Measurements from ENCODE around the gene RAB27A. TPM values are rescaled to one million over a fixed set of nuclear protein-coding genes. Genes with fewer than 3 reads are reported as not detected.

Gene RAB27A
- total RNA-seq, 1 donor from 2014 or later, result 98.6 TPM

DNA sequence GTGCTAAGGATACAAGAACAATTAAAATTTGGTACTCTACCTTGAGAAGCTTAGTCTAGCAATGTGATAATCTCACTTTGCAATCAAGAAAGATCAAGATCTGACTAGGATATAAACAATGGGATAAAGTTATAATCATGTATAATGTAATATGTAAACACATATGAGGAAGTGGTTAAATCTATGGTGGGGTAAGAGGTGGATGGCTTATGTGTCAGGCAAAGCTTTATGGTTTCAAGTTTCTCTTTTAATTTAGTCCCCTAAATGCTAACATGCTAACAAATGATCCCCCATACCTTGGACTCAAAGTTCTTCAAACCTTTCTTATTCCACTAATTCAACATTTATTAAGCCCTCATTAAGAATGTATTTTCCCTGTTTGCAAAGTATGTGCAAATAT, 95.4 kb downstream of the RAB27A start:
- peaks cover 14% of the 10 kb centered on the region for H3K4me1 Mint-ChIP-seq (ENCODE audit: low read depth)
- H3K27ac Mint-ChIP-seq, result no peak overlapping the region
- H3K9me3 Mint-ChIP-seq, result peaks cover 3% of the 10 kb centered on the region
- H3K36me3 Mint-ChIP-seq (ENCODE audit: low read depth), result peaks cover 37% of the 10 kb centered on the region
- DNase-seq (ENCODE audit: low spot score), result no peak
- intact Hi-C loops (cut with micrococcal nuclease), result loop anchor here (10.0 kb wide), 1 partner anchor 801 kb away; the partner anchor contains the start of gene NEDD4
- no peaks in the 10 kb centered on the region for H3K27me3 Mint-ChIP-seq (ENCODE audit: insufficient read depth)
- no peak overlapping the region for H3K4me3 Mint-ChIP-seq

- DNase-seq (ENCODE audit: low spot score), result no peak
- Mint-ChIP-seq H3K4me1 (ENCODE audit: low read depth) (peaks cover 51% of the 10 kb centered on the region), H3K27me3 (ENCODE audit: insufficient read depth) (no peaks in the 10 kb centered on the region), H3K4me3 (no peak overlapping the region), H3K36me3 (ENCODE audit: low read depth) (peaks cover 65% of the 10 kb centered on the region), H3K9me3 (no peaks in the 10 kb centered on the region), H3K27ac (no peak overlapping the region)
- intact Hi-C loops (cut with micrococcal nuclease), result no loop called here
Observed at GRCh38 chr15:55186331-55186730, 103.3 kb downstream of the RAB27A start.

DNA sequence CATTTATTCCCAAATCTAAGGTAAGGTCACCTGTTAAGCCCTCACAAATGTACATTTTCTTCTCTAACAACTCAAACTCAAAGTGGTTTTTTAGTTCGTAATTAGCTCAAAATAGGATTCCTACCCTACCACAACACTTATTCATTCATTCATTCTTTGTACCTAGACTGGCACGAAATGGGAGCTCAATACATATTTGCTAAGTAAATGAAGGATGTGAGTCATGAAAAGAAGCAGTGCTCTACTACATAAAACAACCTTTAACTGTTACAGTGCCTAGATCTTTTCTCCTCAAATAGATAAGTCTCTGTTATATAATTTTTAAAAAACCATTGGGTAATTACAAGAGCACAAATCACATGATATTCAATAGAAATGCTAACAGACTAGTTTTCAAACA, 105.9 kb downstream of the RAB27A start:
- no peak overlapping the region for H3K27ac Mint-ChIP-seq
- no peak overlapping the region for H3K4me3 Mint-ChIP-seq
- no peaks in the 10 kb centered on the region for H3K9me3 Mint-ChIP-seq
- DNase-seq (ENCODE audit: low spot score), result no peak
- peaks cover 58% of the 10 kb centered on the region for H3K36me3 Mint-ChIP-seq (ENCODE audit: low read depth)
- no peaks in the 10 kb centered on the region for H3K27me3 Mint-ChIP-seq (ENCODE audit: insufficient read depth)
- peaks cover 41% of the 10 kb centered on the region for H3K4me1 Mint-ChIP-seq (ENCODE audit: low read depth)
- intact Hi-C loops (cut with micrococcal nuclease), result no loop called here

DNA sequence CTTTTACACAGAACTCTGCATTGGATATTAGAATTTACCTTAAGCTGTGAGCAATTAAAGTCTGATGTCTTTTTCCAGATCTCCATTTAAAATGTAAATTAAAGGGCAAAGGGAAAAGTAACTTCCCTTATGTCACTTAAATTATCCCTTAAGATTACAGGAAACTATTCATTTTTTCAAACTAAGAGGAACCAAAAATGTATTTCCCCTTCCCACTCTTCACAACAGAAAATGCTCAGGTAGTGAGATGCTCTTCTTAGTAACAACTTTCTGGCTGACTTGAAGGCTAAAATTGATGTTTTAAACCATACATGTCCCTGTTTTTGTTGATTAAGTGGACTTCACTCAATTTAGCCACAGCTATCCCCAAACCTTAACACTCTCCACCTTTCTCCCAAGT, 110.5 kb downstream of the RAB27A start:
- Mint-ChIP-seq H3K9me3 (no peaks in the 10 kb centered on the region), H3K4me3 (no peak overlapping the region), H3K27ac (no peak overlapping the region), H3K4me1 (ENCODE audit: low read depth) (peaks cover 5% of the 10 kb centered on the region), H3K27me3 (ENCODE audit: insufficient read depth) (no peaks in the 10 kb centered on the region), H3K36me3 (ENCODE audit: low read depth) (peaks cover 33% of the 10 kb centered on the region)
- intact Hi-C loops (cut with micrococcal nuclease), result no loop called here
- DNase-seq (ENCODE audit: low spot score), result no peak

GRCh38 chr15:55170361-55170760, 119.3 kb downstream of the RAB27A start:
- Mint-ChIP-seq H3K4me1 (ENCODE audit: low read depth) (no peaks in the 10 kb centered on the region), H3K36me3 (ENCODE audit: low read depth) (no peaks in the 10 kb centered on the region), H3K27me3 (ENCODE audit: insufficient read depth) (no peaks in the 10 kb centered on the region), H3K4me3 (no peak overlapping the region), H3K9me3 (no peaks in the 10 kb centered on the region), H3K27ac (no peak overlapping the region)
- intact Hi-C loops (cut with micrococcal nuclease), result no loop called here
- no peak for DNase-seq (ENCODE audit: low spot score)

GRCh38 chr15:55168350-55168974, 121.2 kb downstream of the RAB27A start:
- no peaks in the 10 kb centered on the region for H3K9me3 Mint-ChIP-seq
- H3K4me1 Mint-ChIP-seq (ENCODE audit: low read depth), result no peaks in the 10 kb centered on the region
- no peak overlapping the region for H3K4me3 Mint-ChIP-seq
- intact Hi-C loops (cut with micrococcal nuclease), result loop anchor here (1.0 to 5.0 kb wide), 2 partner anchors 267 to 1086 kb away; no protein-coding TSS in a partner anchor
- no peak overlapping the region for H3K27ac Mint-ChIP-seq
- no peaks in the 10 kb centered on the region for H3K36me3 Mint-ChIP-seq (ENCODE audit: low read depth)
- DNase-seq (ENCODE audit: low spot score), result peak; percentile 7
- no peaks in the 10 kb centered on the region for H3K27me3 Mint-ChIP-seq (ENCODE audit: insufficient read depth)

DNA sequence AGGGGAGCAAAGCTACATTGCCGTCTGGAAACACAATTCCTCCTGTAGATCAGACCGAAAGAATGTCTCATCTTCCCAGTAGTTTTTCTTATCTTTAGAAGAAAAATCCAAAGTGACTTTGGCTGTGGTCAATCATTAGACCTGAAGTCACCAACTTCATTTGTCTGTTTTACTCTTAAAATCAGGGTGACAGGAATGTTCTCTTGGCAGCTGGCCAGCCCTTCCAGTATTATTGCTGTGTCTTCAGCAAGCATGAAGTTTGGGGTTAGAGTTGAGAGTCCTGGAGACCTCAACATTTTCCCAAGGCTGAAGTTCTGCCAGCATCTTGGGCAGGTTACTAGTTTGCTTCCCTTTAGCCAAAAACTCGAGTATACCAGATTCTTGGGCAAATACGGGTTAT, 125.3 kb downstream of the RAB27A start:
- no peak overlapping the region for H3K27ac Mint-ChIP-seq
- H3K9me3 Mint-ChIP-seq, result no peaks in the 10 kb centered on the region
- DNase-seq (ENCODE audit: low spot score), result no peak
- intact Hi-C loops (cut with micrococcal nuclease), result no loop called here
- no peaks in the 10 kb centered on the region for H3K4me1 Mint-ChIP-seq (ENCODE audit: low read depth)
- H3K27me3 Mint-ChIP-seq (ENCODE audit: insufficient read depth), result no peaks in the 10 kb centered on the region
- H3K36me3 Mint-ChIP-seq (ENCODE audit: low read depth), result no peaks in the 10 kb centered on the region
- no peak overlapping the region for H3K4me3 Mint-ChIP-seq

Other genes with a start within 250 kb of the RAB27A start
- gene RSL24D1, start 92.9 kb downstream of the RAB27A start, total RNA-seq, result 111 and 116 TPM in 2 replicates
- 10.3 and 11.8 TPM in 2 replicates for gene PIGBOS1, start 29.3 kb upstream of the RAB27A start, total RNA-seq
- gene PIGB, start 29.4 kb upstream of the RAB27A start, total RNA-seq, result 14.0 and 19.9 TPM in 2 replicates
- gene CCPG1, start 118.5 kb upstream of the RAB27A start, total RNA-seq, result 15.0 TPM in 2 replicates
- gene PIERCE2, start 118.7 kb upstream of the RAB27A start, total RNA-seq, result not detected in 2 replicates
- gene DNAAF4, start 218.4 kb upstream of the RAB27A start, total RNA-seq, result not detected in 2 replicates

Measured in activated T-helper 1 cell treated with anti-CD3 and anti-CD28 coated beads, Interleukin-12 subunit alpha, Interleukin-12 subunit beta, Interleukin-2, Interleukin-4 antibody, amounts not matched to agents 30 ng/mL and 10 ng/mL and 1 ng/mL, durations not matched to agents 14 hours and 24 hours and 36 hours (primary cell).